NCI-H2196 treated with DMSO at 0.1 percent for 48 hours (cell line): ENCODE data around the gene PPIF.

Source experiments
- DNase-seq: peaks from one replicate; lab custom pipeline; 2025; ENCODE audit not compliant: unreplicated experiment; lab: John Stamatoyannopoulos, UW

The PPIF gene

DNA sequence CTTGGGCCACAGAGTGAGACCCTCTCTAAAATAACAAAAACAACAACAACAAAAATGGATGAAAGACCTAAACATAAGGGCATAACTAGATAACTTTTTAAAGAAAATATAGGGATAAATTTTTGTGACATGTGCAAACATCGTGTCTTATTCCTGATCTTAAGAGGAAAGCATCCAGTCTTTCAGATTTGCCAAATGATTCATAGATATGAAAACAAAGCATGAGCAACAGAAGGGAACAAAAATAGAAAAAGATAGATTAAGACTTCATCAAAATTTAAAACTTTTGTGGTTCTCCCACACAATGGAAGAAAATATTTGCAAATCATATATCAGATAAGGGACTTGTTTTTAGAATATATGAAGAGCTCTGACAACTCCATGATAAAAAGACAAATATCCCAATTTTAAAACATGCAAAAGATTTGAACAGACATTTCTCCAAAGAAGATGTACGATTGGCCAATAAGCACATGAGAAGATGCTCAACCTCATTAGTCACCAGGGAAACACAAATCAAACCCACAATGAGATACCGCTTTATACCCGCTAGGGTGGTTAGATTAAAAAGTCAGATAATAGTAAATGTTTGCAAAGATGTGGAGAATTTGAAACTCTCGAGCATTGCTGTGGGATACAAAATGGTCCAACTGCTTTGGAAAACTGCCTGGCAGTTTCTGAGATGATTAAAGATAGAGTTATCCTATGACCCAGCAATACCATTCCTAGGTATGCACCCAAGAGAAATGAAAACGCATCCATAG is 20.3 kb downstream of the PPIF start:
- DNase-seq = no peak

DNA sequence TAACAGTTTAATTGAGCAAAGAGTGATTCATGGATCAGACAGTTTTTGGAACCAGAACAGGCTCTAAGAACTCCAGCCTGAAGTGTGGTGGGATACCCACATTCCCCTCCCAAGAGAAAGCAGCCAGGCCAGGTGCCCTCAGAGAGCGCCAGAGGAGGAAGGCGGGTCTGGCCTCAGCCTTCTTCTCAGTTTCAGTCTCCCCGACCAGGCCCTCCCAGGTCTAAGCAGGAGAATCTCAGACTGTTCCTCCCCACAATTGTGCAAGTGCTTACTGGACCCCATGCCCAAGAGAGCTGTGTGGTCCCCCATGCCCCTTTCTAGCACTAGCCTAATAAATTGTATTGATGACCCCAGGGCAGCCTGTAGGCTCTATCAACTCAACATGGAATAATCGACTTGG is 25.6 kb downstream of the PPIF start:
- DNase-seq = no peak

- DNase-seq = no peak
These were observed 27.3 kb downstream of the PPIF start for GRCh38 chr10:79374312-79375191.

DNA sequence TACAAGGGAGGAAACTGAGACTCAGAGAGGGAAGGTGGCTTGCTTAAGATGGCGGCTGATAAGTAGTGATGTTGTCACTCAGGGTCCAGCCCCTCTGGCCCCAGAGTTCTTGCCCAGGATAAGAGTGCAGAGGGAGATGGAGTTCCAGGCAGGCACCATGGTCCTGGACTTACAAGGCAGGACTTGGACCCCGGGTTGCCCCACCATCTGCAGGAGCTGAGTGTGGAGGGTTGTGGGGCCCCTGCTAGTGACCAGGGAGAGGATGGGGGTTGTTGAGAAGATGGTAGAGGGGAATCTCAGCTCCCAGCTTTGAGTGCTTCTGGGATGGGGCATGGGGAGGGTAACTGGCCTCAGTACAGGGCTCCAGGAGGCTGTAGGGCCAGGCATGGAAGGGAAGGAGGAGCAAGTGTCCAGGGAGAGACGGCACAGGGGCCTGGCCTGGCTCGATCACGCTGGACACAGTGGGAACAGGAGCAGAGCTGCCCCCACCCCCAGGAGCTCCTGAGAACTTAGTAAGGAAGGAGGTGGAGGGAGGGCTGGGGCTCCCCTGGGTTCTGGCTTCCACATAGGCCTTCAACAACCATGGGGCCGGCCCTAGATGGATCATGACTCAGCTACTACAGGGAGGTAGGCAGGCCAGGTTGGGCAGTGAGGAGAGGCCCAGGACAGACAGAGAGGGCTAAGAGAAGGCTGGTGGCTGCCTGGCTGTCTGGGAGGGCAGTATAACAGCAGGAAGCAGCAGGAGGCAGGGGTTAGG is 28.2 kb downstream of the PPIF start:
- no peak for DNase-seq

DNA sequence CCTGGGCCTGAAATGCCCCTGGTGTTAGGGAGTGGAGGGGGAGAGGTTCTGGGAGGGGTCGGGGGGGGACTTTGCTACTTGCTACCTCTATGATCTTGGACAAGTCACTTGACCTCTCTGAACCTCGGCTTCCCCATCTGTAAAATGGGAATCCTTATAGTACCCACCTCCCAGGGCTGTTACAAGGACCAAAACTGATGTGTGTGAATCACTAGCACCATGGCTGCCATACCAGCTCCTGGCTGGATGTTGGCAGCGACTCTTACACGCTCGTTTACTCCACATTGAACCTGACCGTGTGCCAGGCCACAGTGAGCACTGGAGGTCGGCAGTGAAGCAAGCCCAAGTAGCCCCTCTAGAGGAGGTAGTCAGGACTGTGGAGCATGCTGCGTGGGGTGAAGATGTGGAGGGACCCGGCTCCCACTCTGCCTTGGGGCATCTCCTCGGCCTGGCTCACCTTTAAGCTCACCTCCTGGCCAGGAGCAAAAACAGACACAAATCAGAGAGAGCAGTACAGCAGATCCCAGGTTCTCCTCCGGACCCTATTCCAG is 28.9 kb downstream of the PPIF start:
- no peak for DNase-seq

DNA sequence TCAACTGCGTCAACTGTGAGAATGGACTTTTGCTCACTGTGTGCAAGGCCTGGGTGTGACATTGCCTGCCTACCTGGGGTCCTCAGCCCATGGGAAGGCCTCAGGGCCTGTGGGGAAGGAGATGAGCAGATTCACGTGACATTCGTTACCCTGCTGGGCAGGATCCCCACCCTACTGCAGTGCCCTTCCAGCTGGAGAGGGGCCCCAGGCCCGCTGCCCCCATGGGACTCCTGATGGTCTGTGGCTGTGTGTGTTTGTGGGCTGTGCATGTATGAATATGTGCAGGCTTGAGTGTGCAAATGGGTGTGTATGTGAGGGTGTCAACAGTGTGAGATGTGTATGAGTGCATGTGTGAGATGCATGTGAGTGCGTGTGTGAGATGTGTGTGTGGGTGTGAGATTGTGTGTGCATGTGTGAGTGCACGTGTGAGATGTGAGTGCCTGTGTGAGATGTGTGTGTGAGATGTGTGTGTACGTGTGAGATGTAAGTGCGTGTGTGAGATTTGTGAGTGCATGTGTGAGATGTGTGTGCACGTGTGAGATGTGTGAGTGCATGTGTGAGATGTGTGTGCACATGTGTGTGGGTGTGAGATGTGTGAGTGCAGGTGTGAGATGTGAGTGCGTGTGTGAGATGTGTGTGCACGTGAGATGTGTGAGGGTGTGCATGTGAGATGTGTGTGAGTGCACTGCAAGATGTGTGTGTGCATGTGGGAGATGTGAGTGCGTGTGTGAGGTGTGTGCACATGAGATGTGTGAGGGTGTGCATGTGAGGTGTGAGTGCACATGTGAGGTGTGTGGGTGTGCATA is 29.7 kb downstream of the PPIF start:
- DNase-seq = no peak

- no peak for DNase-seq
These were observed 30.5 kb downstream of the PPIF start for GRCh38 chr10:79377557-79378382.

DNA sequence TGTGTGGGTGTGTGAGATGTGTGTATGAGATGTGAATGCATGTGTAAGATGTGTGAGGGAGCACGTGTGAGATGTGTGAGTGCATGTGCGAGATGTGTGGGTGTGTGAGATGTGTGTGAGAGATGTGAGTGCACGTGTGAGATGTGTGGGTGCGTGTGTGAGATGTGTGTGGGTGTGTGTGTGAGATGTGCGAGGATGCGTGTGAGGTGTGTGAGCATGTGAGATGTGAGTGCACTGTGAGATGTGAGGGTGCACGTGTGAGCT is 31.0 kb downstream of the PPIF start:
- no peak for DNase-seq

DNA sequence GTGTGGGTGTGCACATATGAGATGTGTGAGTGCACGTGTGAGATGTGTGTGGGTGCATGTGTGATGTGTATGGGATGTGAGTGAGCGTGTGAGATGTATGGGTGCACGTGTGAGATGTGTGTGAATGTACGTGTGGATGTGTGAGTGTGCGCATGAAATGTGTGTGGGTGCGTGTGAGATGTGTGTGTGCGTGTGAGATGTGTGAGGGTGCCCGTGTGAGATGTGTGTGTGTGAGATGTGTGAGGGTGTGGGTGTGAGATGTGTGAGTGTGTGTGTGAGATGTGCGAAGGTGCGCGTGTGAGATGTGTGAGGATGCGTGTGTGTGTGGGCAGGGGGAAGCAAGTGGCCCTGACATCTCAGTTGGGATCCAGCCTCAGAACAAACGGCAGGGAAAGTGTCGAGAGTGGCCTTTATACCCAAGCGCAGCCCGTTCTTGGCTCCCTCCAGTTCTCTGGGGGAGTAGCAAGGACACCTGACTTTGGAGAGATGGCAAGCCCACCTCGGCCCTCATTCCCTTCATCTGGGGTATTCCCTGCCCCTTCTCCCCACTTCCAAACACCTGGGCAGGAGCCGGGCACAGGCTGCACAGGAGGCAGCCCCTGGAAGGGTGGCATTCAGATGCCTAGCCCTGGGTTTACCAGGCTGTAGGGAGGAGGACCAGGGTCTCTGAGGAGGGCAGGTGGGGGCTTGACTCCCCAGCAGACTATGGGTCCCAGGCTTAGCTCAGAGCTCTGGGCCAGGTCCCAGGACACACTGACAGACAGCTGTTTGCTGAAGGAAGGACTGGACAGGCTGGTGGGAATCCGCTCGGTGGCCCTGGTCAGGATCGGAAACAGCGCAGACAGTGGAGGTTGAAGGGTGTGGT is 31.6 kb downstream of the PPIF start:
- DNase-seq = no peak

DNA sequence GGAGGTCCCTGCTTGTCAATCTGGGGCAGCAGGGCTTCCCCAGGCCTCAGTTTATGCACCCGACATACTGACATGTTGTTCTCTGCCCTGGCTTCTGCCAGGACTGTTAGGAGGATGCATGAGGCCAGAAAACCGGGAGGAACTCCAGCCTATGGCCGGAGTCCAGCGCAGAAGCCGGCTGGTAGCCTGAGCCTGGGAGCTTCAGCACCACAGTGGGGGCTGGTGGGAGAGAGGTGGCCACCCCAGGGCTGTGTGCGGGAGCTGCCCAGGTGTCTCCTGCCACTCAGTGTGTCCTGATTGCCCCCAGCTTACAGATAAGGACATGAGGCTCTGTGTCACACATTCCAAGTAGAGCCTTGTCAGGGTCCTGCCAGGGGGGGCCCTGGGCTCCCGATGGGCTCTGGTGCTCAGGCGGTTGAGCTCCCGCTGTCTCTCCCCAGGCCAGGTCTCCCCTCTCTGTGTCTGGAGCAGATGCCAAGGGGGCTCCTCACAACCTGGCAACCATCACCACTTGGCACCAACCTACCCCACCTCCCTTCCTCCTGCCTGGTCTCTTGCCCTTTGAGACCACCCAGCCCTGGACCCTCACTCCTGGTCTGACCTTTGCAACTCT is 32.3 kb downstream of the PPIF start:
- DNase-seq = no peak

GRCh38 chr10:79380125-79380945 is 33.1 kb downstream of the PPIF start:
- peak; percentile 24 for DNase-seq

DNA sequence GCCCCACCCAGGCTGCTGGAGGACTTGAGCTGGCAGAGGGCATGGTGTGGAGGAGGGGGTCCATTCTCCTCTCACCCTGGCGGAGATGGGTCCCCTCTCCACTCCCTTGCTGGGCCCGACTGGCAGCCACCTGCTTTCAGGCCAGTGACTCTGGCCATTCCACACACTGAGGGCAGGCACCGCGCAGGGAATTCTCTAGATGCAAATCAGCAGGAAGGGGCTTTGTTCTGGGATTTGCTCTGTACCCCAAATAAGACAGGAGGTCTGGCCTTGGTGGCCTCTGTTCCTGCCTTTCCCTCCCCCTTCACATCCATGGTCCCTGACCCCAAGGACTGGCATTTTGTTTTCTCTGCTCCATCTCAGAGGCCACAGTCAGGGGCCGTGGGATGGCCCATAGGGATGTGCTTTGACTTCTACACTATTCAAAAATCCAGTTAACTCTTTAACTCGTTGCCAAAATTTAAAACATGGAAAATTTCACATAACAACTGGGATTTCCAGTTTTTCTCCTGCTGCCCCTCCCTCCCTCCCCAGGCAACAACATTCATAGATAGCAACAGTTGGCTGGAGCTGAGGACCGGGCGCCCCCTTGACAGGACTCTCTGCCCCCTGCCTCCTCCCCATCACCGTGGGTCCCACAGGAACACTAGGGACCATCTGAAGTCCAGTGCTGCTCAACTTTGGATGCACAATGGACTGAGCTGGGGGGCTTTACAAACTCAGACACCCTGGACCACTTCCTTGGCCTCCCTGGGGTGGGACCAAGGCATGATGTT is 33.9 kb downstream of the PPIF start:
- DNase-seq = no peak

DNA sequence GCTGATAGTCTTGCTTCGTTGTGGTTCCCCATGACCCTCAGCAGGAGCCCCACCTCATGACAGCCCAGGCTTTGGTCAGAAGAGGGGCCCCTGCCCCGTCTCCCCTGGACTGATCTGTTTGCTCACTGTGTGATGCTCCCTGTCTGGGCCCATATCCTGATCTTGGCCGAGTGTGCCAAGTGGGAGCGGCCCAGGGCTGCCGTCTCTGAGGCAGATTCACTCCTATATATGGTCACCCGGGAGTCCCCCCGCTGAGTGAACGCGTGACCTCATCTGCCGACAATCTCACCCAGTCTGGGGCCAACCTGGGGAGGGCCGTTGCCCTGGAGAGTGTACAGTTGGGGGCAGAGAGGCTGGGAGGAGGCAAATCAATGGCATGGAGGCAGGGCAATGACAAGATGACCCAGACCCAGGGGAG is 34.5 kb downstream of the PPIF start:
- no peak for DNase-seq

DNA sequence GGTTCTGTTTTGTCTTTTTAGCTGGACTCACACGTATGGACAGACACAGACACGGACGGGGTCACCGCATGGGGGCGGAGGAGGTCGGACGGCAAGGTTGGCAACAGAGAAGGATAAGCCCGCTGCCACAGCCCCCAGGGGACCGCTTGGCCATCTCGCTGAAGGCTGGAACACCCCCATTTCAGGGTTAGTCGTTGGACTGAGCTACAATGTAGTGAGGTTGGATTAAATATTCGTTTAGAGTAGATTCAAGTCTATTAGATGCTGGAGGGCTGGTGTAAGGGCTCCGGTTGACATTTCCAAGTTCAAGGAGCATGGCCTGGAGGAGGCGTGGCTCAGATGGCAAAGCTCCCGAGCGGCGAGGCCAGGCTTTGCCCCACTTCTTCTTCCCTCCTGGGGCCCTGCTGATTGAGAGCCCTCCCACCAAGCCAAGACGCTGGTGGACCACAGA is 35.2 kb downstream of the PPIF start:
- no peak for DNase-seq

DNA sequence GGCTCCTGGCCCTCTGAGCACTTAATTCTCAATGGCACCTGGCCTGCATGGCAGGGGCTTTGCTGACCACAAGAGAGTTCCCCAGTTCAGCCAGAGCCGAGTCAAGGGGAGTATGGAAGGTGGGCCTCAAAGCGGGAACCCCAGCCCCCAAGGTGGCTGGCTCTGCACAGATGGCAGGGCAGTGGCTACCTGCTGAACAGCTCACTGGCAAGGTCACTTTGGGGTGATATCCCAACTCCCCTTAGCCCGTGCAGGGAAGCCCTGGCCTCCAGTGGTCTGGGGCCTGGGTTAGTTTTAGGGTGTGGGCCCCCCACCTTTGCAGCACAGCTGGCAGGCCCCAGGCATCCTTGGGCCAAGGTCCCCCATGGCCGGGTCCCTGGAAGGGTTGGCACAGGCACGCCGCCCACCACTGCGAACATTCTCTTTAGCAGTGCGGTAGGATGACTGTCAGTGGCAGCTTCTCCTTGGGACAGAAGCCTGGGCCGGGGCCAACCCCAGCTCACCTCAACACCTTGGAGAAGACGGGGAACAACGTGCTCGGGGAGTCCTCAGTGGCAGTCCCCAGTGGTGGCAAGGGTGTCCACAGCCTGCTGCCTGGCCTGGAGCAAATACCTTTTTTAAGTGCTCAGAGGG is 36.8 kb downstream of the PPIF start:
- no peak for DNase-seq

DNA sequence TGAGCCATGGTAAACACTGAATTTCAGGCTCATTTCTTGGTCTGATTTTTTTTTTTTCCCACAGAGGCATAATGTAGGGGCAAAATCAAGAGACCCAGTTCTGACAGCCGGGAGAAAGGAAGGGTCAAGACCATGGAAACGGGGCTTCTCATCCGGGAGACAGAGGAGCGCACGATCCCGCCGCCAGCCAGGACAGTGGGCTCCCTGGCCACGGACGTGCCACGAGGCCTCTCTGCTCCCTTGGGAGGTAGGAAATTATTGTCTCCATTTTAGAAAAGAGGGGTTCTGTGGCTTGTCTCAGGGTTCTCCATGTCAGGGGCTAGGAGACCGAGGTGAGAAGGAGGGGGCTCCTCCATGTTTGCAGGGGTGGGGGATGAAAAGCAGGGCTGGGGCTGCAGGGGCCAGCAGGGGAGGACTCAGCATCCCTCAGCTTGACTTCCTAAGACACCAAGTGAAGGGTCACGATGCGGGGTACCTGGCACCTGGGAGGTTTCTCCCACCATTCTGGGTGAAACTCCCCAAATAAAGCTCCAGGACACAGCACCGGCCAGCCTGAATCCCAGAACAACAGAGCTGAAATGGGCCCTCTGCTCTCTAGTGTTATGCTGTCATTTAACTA is 37.6 kb downstream of the PPIF start:
- no peak for DNase-seq
